ENCODE results near the gene CCDC70. TPM values are rescaled to one million over a fixed set of nuclear protein-coding genes. Genes with fewer than 3 reads are reported as not detected.

CCDC70 gene
- total RNA-seq, 1 donor from 2014 or later, result not detected

- DNase-seq (ENCODE audit: low read depth), result no peak
- TF ChIP-seq CTCF (IDR thresholded peaks at IDR 0.05; ENCODE audit: insufficient read depth, low read length, poor library complexity, severe bottlenecking), result no peak
- Histone ChIP-seq H3K27me3 (ENCODE audit: control insufficient read depth, insufficient read depth, low read length) (peaks cover 2% of the 10 kb centered on the region), H3K36me3 (ENCODE audit: control insufficient read depth, insufficient read depth, low read length) (no peaks in the 10 kb centered on the region), H3K4me3 (ENCODE audit: low read depth, low read length) (no peak overlapping the region)
These were observed 30.9 kb downstream of the CCDC70 start for GRCh38 chr13:51892657-51893056.

- no peak for DNase-seq (ENCODE audit: low read depth)
- no peaks in the 10 kb centered on the region for H3K36me3 ChIP-seq (ENCODE audit: control insufficient read depth, insufficient read depth, low read length)
- H3K27me3 ChIP-seq (ENCODE audit: control insufficient read depth, insufficient read depth, low read length), result peaks cover 2% of the 10 kb centered on the region
- no peak for TF ChIP-seq CTCF (IDR thresholded peaks at IDR 0.05; ENCODE audit: insufficient read depth, low read length, poor library complexity, severe bottlenecking)
- no peak overlapping the region for H3K4me3 ChIP-seq (ENCODE audit: low read depth, low read length)
These were observed 32.5 kb downstream of the CCDC70 start for GRCh38 chr13:51894239-51894638.

- peak; percentile 7 for DNase-seq (ENCODE audit: low read depth)
- H3K27me3 ChIP-seq (ENCODE audit: control insufficient read depth, insufficient read depth, low read length), result peaks cover 2% of the 10 kb centered on the region
- H3K4me3 ChIP-seq (ENCODE audit: low read depth, low read length), result no peak overlapping the region
- peak; percentile 91 for TF ChIP-seq CTCF (IDR thresholded peaks at IDR 0.05; ENCODE audit: insufficient read depth, low read length, poor library complexity, severe bottlenecking)
- H3K36me3 ChIP-seq (ENCODE audit: control insufficient read depth, insufficient read depth, low read length), result no peaks in the 10 kb centered on the region
These were observed 34.4 kb downstream of the CCDC70 start for GRCh38 chr13:51895906-51896888.

- Histone ChIP-seq H3K36me3 (ENCODE audit: control insufficient read depth, insufficient read depth, low read length) (no peaks in the 10 kb centered on the region), H3K4me3 (ENCODE audit: low read depth, low read length) (no peak overlapping the region), H3K27me3 (ENCODE audit: control insufficient read depth, insufficient read depth, low read length) (no peaks in the 10 kb centered on the region)
- DNase-seq (ENCODE audit: low read depth), result no peak
- TF ChIP-seq CTCF (IDR thresholded peaks at IDR 0.05; ENCODE audit: insufficient read depth, low read length, poor library complexity, severe bottlenecking), result no peak
These were observed 38.7 kb downstream of the CCDC70 start for GRCh38 chr13:51900471-51900870.

GRCh38 chr13:51902776-51903175 lies 41.0 kb downstream of the CCDC70 start:
- Histone ChIP-seq H3K4me3 (ENCODE audit: low read depth, low read length) (no peak overlapping the region), H3K27me3 (ENCODE audit: control insufficient read depth, insufficient read depth, low read length) (no peaks in the 10 kb centered on the region), H3K36me3 (ENCODE audit: control insufficient read depth, insufficient read depth, low read length) (no peaks in the 10 kb centered on the region)
- no peak for DNase-seq (ENCODE audit: low read depth)
- TF ChIP-seq CTCF (IDR thresholded peaks at IDR 0.05; ENCODE audit: insufficient read depth, low read length, poor library complexity, severe bottlenecking), result no peak
